SK-N-SH treated with all-trans-retinoic acid at 6 μM for 48 hours (cell line): ENCODE results near the gene CASZ1.

Source experiments
- ATAC-seq: fragments of 200-7000 bp; cut with Tn5 transposase; 3 replicates; pipeline ENCODE4 v1.9.1; 2020; ENCODE audit warnings: mild to moderate bottlenecking, moderate library complexity
- ARNTL ChIP-seq: fragments of 450-650 bp; formaldehyde crosslinking; IDR thresholded peaks from 2 replicates; pipeline ENCODE4 v1.5.0; 2020; ENCODE audit warnings: low read depth, mild to moderate bottlenecking, moderate library complexity, borderline replicate concordance
- BACH2 ChIP-seq: fragments of 250-450 bp; sonication (Bioruptor Pico); IDR thresholded peaks from 2 replicates; pipeline ENCODE4 v1.9.0; 2021; ENCODE audit warnings: mild to moderate bottlenecking, borderline replicate concordance
- CREB5 ChIP-seq: fragments of 250-450 bp; sonication (Bioruptor Pico); IDR thresholded peaks from 2 replicates; pipeline ENCODE4 v1.5.1; 2020; ENCODE audit warnings: low read depth, mild to moderate bottlenecking, moderate library complexity
- CSDC2 ChIP-seq: fragments of 250-450 bp; sonication (Bioruptor Pico); IDR thresholded peaks from 2 replicates; pipeline ENCODE4 v1.5.0; 2020; ENCODE audit warnings: mild to moderate bottlenecking, moderate library complexity
- CSRNP3 ChIP-seq: fragments of 250-450 bp; sonication (Bioruptor Pico); IDR thresholded peaks from 2 replicates; pipeline ENCODE4 v1.5.1; 2021; ENCODE audit warnings: mild to moderate bottlenecking, moderate library complexity
- ESRRG ChIP-seq: fragments of 250-450 bp; sonication (Bioruptor Pico); IDR thresholded peaks from 2 replicates; pipeline ENCODE4 v1.6.1; 2021; ENCODE audit warnings: mild to moderate bottlenecking
- GLIS3 ChIP-seq: fragments of 250-450 bp; sonication (Bioruptor Pico); IDR thresholded peaks from 2 replicates; pipeline ENCODE4 v1.5.0; 2020; ENCODE audit warnings: mild to moderate bottlenecking, moderate library complexity
- ISL1 ChIP-seq: fragments of 250-450 bp; sonication (Bioruptor Pico); IDR thresholded peaks from 2 replicates; pipeline ENCODE4 v2.1.2; 2022; ENCODE audit warnings: mild to moderate bottlenecking, moderate library complexity
- PATZ1 ChIP-seq: fragments of 250-450 bp; sonication (Bioruptor Pico); IDR thresholded peaks from 2 replicates; pipeline ENCODE4 v1.8.0; 2020; ENCODE audit warnings: mild to moderate bottlenecking, moderate library complexity, borderline replicate concordance
- POU6F1 ChIP-seq: fragments of 250-450 bp; sonication (Bioruptor Pico); IDR thresholded peaks from 2 replicates; pipeline ENCODE4 v1.8.0; 2021; ENCODE audit warnings: low read depth, mild to moderate bottlenecking, moderate library complexity, borderline replicate concordance
- PPARA ChIP-seq: fragments of 250-450 bp; sonication (Bioruptor Pico); IDR thresholded peaks from 2 replicates; pipeline ENCODE4 v1.5.0; 2020; ENCODE audit warnings: mild to moderate bottlenecking, borderline replicate concordance
- RARB ChIP-seq: fragments of 250-450 bp; sonication (Bioruptor Pico); IDR thresholded peaks from 2 replicates; pipeline ENCODE4 v1.8.0; 2021; ENCODE audit warnings: mild to moderate bottlenecking, moderate library complexity
- SNAI2 ChIP-seq: fragments of 250-450 bp; sonication (Bioruptor Pico); IDR thresholded peaks from 2 replicates; pipeline ENCODE4 v1.5.0; 2020; ENCODE audit warnings: mild to moderate bottlenecking, moderate library complexity
- TCF4 ChIP-seq: fragments of 250-450 bp; sonication (Bioruptor Pico); IDR thresholded peaks from 2 replicates; pipeline ENCODE4 v1.8.0; 2021; ENCODE audit warnings: mild to moderate bottlenecking, moderate library complexity, borderline replicate concordance
- TOX ChIP-seq: fragments of 250-450 bp; sonication (Bioruptor Pico); IDR thresholded peaks from 2 replicates; pipeline ENCODE4 v1.8.0; 2021; ENCODE audit warnings: mild to moderate bottlenecking, moderate library complexity, borderline replicate concordance
- TSHZ2 ChIP-seq: fragments of 250-450 bp; sonication (Bioruptor Pico); IDR thresholded peaks from 2 replicates; pipeline ENCODE4 v1.5.0; 2020; ENCODE audit warnings: mild to moderate bottlenecking, moderate library complexity
- ZC3H10 ChIP-seq: fragments of 250-450 bp; sonication (Bioruptor Pico); IDR thresholded peaks from 2 replicates; pipeline ENCODE4 v1.5.1; 2021; ENCODE audit warnings: mild to moderate bottlenecking, moderate library complexity
- ZFP3 ChIP-seq: fragments of 250-450 bp; sonication (Bioruptor Pico); IDR thresholded peaks from 2 replicates; pipeline ENCODE4 v1.5.0; 2020; ENCODE audit warnings: mild to moderate bottlenecking, moderate library complexity
- ZFP30 ChIP-seq: fragments of 450-650 bp; formaldehyde crosslinking; IDR thresholded peaks from 2 replicates; pipeline ENCODE4 v1.5.0; 2022; ENCODE audit warnings: mild to moderate bottlenecking, moderate library complexity
- ZNF70 ChIP-seq: fragments of 450-650 bp; formaldehyde crosslinking; IDR thresholded peaks from 2 replicates; pipeline ENCODE4 v1.5.0; 2020; ENCODE audit warnings: mild to moderate bottlenecking, moderate library complexity
- ZNF8 ChIP-seq: fragments of 450-650 bp; formaldehyde crosslinking; IDR thresholded peaks from 2 replicates; pipeline ENCODE4 v1.5.0; 2020; ENCODE audit warnings: mild to moderate bottlenecking, moderate library complexity

The CASZ1 gene

GRCh38 chr1:10779841-10780240 lies 16.6 kb downstream of the CASZ1 start:
- ATAC-seq: no peak
- TF ChIP-seq SNAI2 (CRISPR knock-in tag) (no peak), ISL1 (CRISPR knock-in tag) (no peak), TCF4 (no peak), ZFP30 (CRISPR knock-in tag) (no peak), RARB (no peak), ZC3H10 (no peak), ZNF70 (CRISPR knock-in tag) (no peak), BACH2 (CRISPR knock-in tag) (no peak), POU6F1 (no peak), GLIS3 (no peak), ZNF8 (CRISPR knock-in tag) (no peak), PPARA (CRISPR knock-in tag) (no peak), ARNTL (no peak), TOX (CRISPR knock-in tag) (no peak), ESRRG (CRISPR knock-in tag) (no peak), CSDC2 (CRISPR knock-in tag) (no peak), TSHZ2 (CRISPR knock-in tag) (no peak)

- ATAC-seq: no peak
Measured at GRCh38 chr1:10779201-10779600, 17.2 kb downstream of the CASZ1 start.

More at GRCh38 chr1:10779201-10779600, 17.2 kb downstream of the CASZ1 start:
- no peak for TF ChIP-seq ZFP3 (CRISPR knock-in tag)
- TF ChIP-seq POU6F1: no peak
- TF ChIP-seq ARNTL: no peak
- TF ChIP-seq PATZ1: no peak
- no peak for TF ChIP-seq CSDC2 (CRISPR knock-in tag)
- no peak for TF ChIP-seq GLIS3
- TF ChIP-seq CREB5 (CRISPR knock-in tag): no peak
- TF ChIP-seq CSRNP3 (CRISPR knock-in tag): no peak
- TF ChIP-seq PPARA (CRISPR knock-in tag): no peak
- no peak for TF ChIP-seq TCF4
- TF ChIP-seq TSHZ2 (CRISPR knock-in tag): no peak
